Heart right ventricle (tissue), 16 donors: ENCODE measurements around the gene NFIB. TPM values are rescaled to one million over a fixed set of nuclear protein-coding genes. Genes with fewer than 3 reads are reported as not detected.
A peak's percentile ranks its signal among the peaks of the same experiment; 100 is the strongest.

Experiments
- ATAC-seq, 8 donors: fragments of 200-7000 bp; cut with Tn5 transposase; one replicate each; pipeline ENCODE4 v1.9.1; 2020; ENCODE audit warnings: mild to moderate bottlenecking in 8 of 8, moderate library complexity in 8 of 8, moderate number of reproducible peaks in 1 of 8
- DNase-seq, 2 donors: peaks; one replicate each; pipeline ENCODE4 v3.0.0-alpha.2; 2020
- H3K27ac ChIP-seq, 10 donors: fragments of 200-600 bp; sonication (generic) in 2 of 10; one replicate each; pipeline versions ENCODE4 v1.5.0 to v1.8.0; 2020 to 2022; ENCODE audit warnings: mild to moderate bottlenecking in 3 of 10
- H3K27me3 ChIP-seq, 7 donors: fragments of 200-600 bp; one replicate each; pipeline ENCODE4 v1.8.0; 2021 to 2022; ENCODE audit warnings: mild to moderate bottlenecking in 2 of 7
- H3K36me3 ChIP-seq, 9 donors: fragments of 200-600 bp; sonication (generic) in 1 of 9; one replicate each; pipeline versions ENCODE4 v1.5.0 to v1.8.0; 2020 to 2022; ENCODE audit warnings: mild to moderate bottlenecking in 2 of 9
- H3K4me1 ChIP-seq, 9 donors: fragments of 200-600 bp; sonication (generic) in 1 of 9; one replicate each; pipeline versions ENCODE4 v1.5.0 to v1.8.0; 2020 to 2022; ENCODE audit warnings: mild to moderate bottlenecking in 4 of 9
- H3K4me3 ChIP-seq, 10 donors: fragments of 200-600 bp; sonication (generic) in 2 of 10; one replicate each; pipeline versions ENCODE4 v1.5.0 to v1.8.0; 2020 to 2022; ENCODE audit warnings: mild to moderate bottlenecking in 7 of 10, moderate library complexity in 2 of 10
- H3K9me3 ChIP-seq, 11 donors: fragments of 200-600 bp in 10 of 11; sonication (generic) in 2 of 11; one replicate each; pipeline versions ENCODE4 v1.5.0 to v1.8.0; 2013 to 2022; ENCODE audit warnings: mild to moderate bottlenecking in 2 of 11, control low read depth in 1 of 11, moderate library complexity in 1 of 11
- CTCF ChIP-seq, 9 donors: fragments of 200-600 bp; sonication (generic) in 2 of 9; IDR thresholded peaks; one replicate each; pipeline versions ENCODE4 v1.5.0 to v1.8.0; 2021 to 2022; ENCODE audit warnings: antibody characterized with exemption in 9 of 9, mild to moderate bottlenecking in 5 of 9, moderate library complexity in 1 of 9
- WGBS, 2 donors: extraction: QIAGEN DNeasy Blood & Tissue Kit; methylation state at CpG; one replicate each; pipeline ENCODE4 v1.1.7; 2013; ENCODE audit warnings: inconsistent platforms in 1 of 2; 5-methylcytosine and 5-hydroxymethylcytosine counted together
- intact Hi-C, 10 donors: fragments of 100-400 bp; cut with DNase I; formaldehyde crosslinking; loops; one replicate each; pipeline versions ENCODE4 v1.11.1 to v1.14.2; 2022
- polyA plus RNA-seq, 2 donors: library from polyadenylated mRNA; stranded (reverse); fragments of 200-250 nt; gene quantifications; one replicate each; pipeline ENCODE4 v1.2.3, GENCODE V29; 2013
- total RNA-seq, 10 donors: library from RNA; stranded (reverse); fragmentation: NEBNext Ultra II Directional in 3 of 10; extraction: Animal tissue kit (Norgen Biotek cat#: 25700) in 3 of 10; gene quantifications; one replicate each; pipeline versions ENCODE4 v1.2.1 to v1.2.4, GENCODE V29; 2021 to 2023
- donor health status: Arrhythmogenic right ventricular cardiomyopathy.
- donor health status: ischemic (EF 13 %, LVEDD 7.1; RV severe dilation, severe dysfunction).
- donor health status: healthy with polysubstance abuse.
- donor health status: DM: no; HTN: yes; CAD: no.
- donor health status: DM: no; HTN: no; CAD: no.
- donor health status: ischemic (EF 25% LVEDD 6.9; RV normal size, moderate dysfunction).
- donor health status: ischemic (EF 25% LVEDD 5.7; RV mildly dilated, moderate dysfunction).
- donor health status: healthy.
- donor health status: DM: yes; HTN: yes; CAD: no.
- donor health status: Ischemic cardiomyopathy.
- donor health status: ischemic (EF 35%, LVEDD 5.7; RV mildly dilated, moderate dysfunction).
- donor health status: nonischemic (EF 11% LVEDD 7.7; RV severe dilation, severe dysfunction).
- donor health status: DM: yes; HTN: yes; CAD: no.
- donor health status: PGD.
- donor health status: ischemic (EF 29% LVEDD 5.4; RV normal size, mild dysfunction).
- donor health status: nonischemic (EF 23%, LVEDD 6.1; RV moderate dilation, normal function).

NFIB gene
- total and polyA plus RNA-seq, 12 donors, result 16.7 to 145 (median 124) TPM

- Histone ChIP-seq H3K4me3 (no peak overlapping the region), H3K27ac (peak overlapping the region; percentile 10 to 79 (median 58)), H3K9me3 (no peaks in the 10 kb centered on the region), H3K36me3 (peaks cover 0 to 7% (median 0%) of the 10 kb centered on the region in 9 donors), H3K27me3 (no peaks in the 10 kb centered on the region), H3K4me1 (peaks cover 11 to 91% (median 72%) of the 10 kb centered on the region in 9 donors)
- ATAC-seq (peak in 6 of 8 donors; percentile 40 to 65 (median 45)), DNase-seq (no peak)
- intact Hi-C loops, result loop anchor here in 2 of 10 donors (10.0 kb wide), 2 partner anchors 65 to 75 kb away; no protein-coding TSS in a partner anchor
- no peak for TF ChIP-seq CTCF (IDR thresholded peaks at IDR 0.05)
- 14 to 30% methylated on average over 4 of the region's 4 CpGs for WGBS, 2 donors
These were observed 94.1 kb downstream of the NFIB start for GRCh38 chr9:14219850-14220249.

- Histone ChIP-seq H3K9me3 (no peaks in the 10 kb centered on the region), H3K4me1 (peaks cover 9 to 91% (median 79%) of the 10 kb centered on the region in 9 donors), H3K4me3 (no peak overlapping the region), H3K27me3 (no peaks in the 10 kb centered on the region), H3K36me3 (no peaks in the 10 kb centered on the region), H3K27ac (peak overlapping the region in 5 of 10 donors; percentile 26 to 79 (median 72))
- no peak for TF ChIP-seq CTCF (IDR thresholded peaks at IDR 0.05)
- no peak for ATAC-seq
- 31 to 54% methylated on average over 1 of the region's 1 CpG for WGBS, 2 donors
- no peak for DNase-seq
- intact Hi-C loops, result loop anchor here in 2 of 10 donors (10.0 kb wide), 2 partner anchors 63 to 77 kb away; no protein-coding TSS in a partner anchor
These were observed 95.7 kb downstream of the NFIB start for GRCh38 chr9:14218253-14218652.

GRCh38 chr9:14216612-14217194 lies 97.2 kb downstream of the NFIB start:
- no peak for DNase-seq
- no peak for TF ChIP-seq CTCF (IDR thresholded peaks at IDR 0.05)

GRCh38 chr9:14215614-14216013 lies 98.3 kb downstream of the NFIB start:
- H3K4me1 ChIP-seq, result peaks cover 8 to 92% (median 72%) of the 10 kb centered on the region in 9 donors
- ATAC-seq (no peak), DNase-seq (no peak)
- intact Hi-C loops, result loop anchor here in 2 of 10 donors (10.0 kb wide), 2 partner anchors 61 to 79 kb away; no protein-coding TSS in a partner anchor
- no peaks in the 10 kb centered on the region for H3K9me3 ChIP-seq
- H3K36me3 ChIP-seq, result no peaks in the 10 kb centered on the region
- no peaks in the 10 kb centered on the region for H3K27me3 ChIP-seq
- 76 to 92% methylated on average over 1 of the region's 1 CpG for WGBS, 2 donors
- H3K4me3 ChIP-seq, result no peak overlapping the region
- H3K27ac ChIP-seq, result peak overlapping the region in 1 of 10 donors; percentile 3
- TF ChIP-seq CTCF (IDR thresholded peaks at IDR 0.05), result no peak

More at GRCh38 chr9:14216612-14217194, 97.2 kb downstream of the NFIB start:
- no peak for ATAC-seq
- Histone ChIP-seq H3K9me3 (no peaks in the 10 kb centered on the region), H3K4me1 (peaks cover 8 to 91% (median 68%) of the 10 kb centered on the region in 9 donors), H3K27me3 (no peaks in the 10 kb centered on the region), H3K27ac (peak overlapping the region in 1 of 10 donors; percentile 25), H3K4me3 (no peak overlapping the region), H3K36me3 (no peaks in the 10 kb centered on the region)
- 88 to 92% methylated on average over 1 of the region's 1 CpG for WGBS, 2 donors
- intact Hi-C loops, result loop anchor here in 2 of 10 donors (10.0 kb wide), 2 partner anchors 62 to 78 kb away; no protein-coding TSS in a partner anchor
